Neural cell (in vitro differentiated cells): ENCODE data around the gene CCL27. TPM values are rescaled to one million over a fixed set of nuclear protein-coding genes. Genes with fewer than 3 reads are reported as not detected.

ENCODE experiments used
- H2AFZ ChIP-seq: fragments of 200-600, 300-800 bp; sonication (generic), shearing (Covaris generic); 2 replicates; pipeline ENCODE4 v1.6.0; 2014; ENCODE audit warnings: low read depth, mild to moderate bottlenecking, antibody characterized with exemption, low read length, moderate library complexity
- H3F3A ChIP-seq: fragments of 200-600 bp; shearing (Covaris generic); 2 replicates; pipeline ENCODE4 v1.6.1; 2016; ENCODE audit warnings: mild to moderate bottlenecking, moderate library complexity, mixed read lengths, antibody characterized with exemption, low read length; ENCODE audit not compliant: insufficient read depth, poor library complexity, severe bottlenecking
- H3K27ac ChIP-seq: fragments of 200-600, 300-800 bp; sonication (generic), shearing (Covaris generic); 2 replicates; pipeline ENCODE4 v1.5.1; 2014; ENCODE audit warnings: mild to moderate bottlenecking, low read length, moderate library complexity
- H3K27me3 ChIP-seq: fragments of 300-800, 200-600 bp; sonication (generic), shearing (Covaris generic); 2 replicates; pipeline ENCODE4 v1.6.0; 2014; ENCODE audit warnings: mild to moderate bottlenecking, low read depth, low read length, moderate library complexity; ENCODE audit not compliant: insufficient read depth
- H3K36me3 ChIP-seq: fragments of 300-800, 200-600 bp; sonication (generic), shearing (Covaris generic); 2 replicates; pipeline ENCODE4 v1.5.1; 2014; ENCODE audit warnings: mild to moderate bottlenecking, antibody characterized with exemption, low read length, moderate library complexity; ENCODE audit not compliant: insufficient read depth
- H3K4me2 ChIP-seq: fragments of 300-800, 200-600 bp; sonication (generic), shearing (Covaris generic); 2 replicates; pipeline ENCODE4 v1.6.0; 2014; ENCODE audit warnings: mild to moderate bottlenecking, low read length
- H3K4me3 ChIP-seq: fragments of 300-800, 200-600 bp; sonication (generic), shearing (Covaris generic); 2 replicates; pipeline ENCODE4 v1.5.1; 2014; ENCODE audit warnings: mild to moderate bottlenecking, low read length, moderate library complexity
- H3K79me2 ChIP-seq: fragments of 200-600 bp; shearing (Covaris generic); replicated peaks from 2 replicates; pipeline ENCODE4 v1.6.0; 2014; ENCODE audit warnings: mild to moderate bottlenecking, low read length, moderate library complexity; ENCODE audit not compliant: insufficient read depth
- H3K9ac ChIP-seq: fragments of 300-800, 200-600 bp; sonication (generic), shearing (Covaris generic); 2 replicates; pipeline ENCODE4 v1.6.1; 2016; ENCODE audit warnings: mild to moderate bottlenecking, low read length, mixed read lengths
- H3K9me2 ChIP-seq: fragments of 200-600 bp; shearing (Covaris generic); 2 replicates; pipeline ENCODE4 v1.6.1; 2016; ENCODE audit warnings: mild to moderate bottlenecking, low read length, mixed read lengths; ENCODE audit not compliant: insufficient read depth
- H3K9me3 ChIP-seq: fragments of 200-600, 300-800 bp; sonication (generic), shearing (Covaris generic); 2 replicates; pipeline ENCODE4 v1.6.1; 2016; ENCODE audit warnings: mild to moderate bottlenecking, mixed run types, low read length, moderate library complexity, mixed read lengths
- H4K20me1 ChIP-seq: fragments of 200-600 bp; shearing (Covaris generic); 2 replicates; pipeline ENCODE4 v1.6.1; 2016; ENCODE audit warnings: mild to moderate bottlenecking, mixed run types; ENCODE audit not compliant: insufficient read depth
- CTCF ChIP-seq: fragments of 450-650 bp; IDR thresholded peaks from 2 replicates; pipeline ENCODE4 v1.5.1; 2014; ENCODE audit warnings: antibody characterized with exemption, mild to moderate bottlenecking, moderate library complexity; ENCODE audit not compliant: poor library complexity, severe bottlenecking
- EP300 ChIP-seq: fragments of 450-650 bp; conservative IDR thresholded peaks from 2 replicates; pipeline ENCODE4 v1.6.1; 2014; ENCODE audit warnings: antibody characterized with exemption, mild to moderate bottlenecking, moderate library complexity; ENCODE audit not compliant: poor library complexity, severe bottlenecking
- EZH2 ChIP-seq: fragments of 200-600, 300-800 bp; shearing (Covaris generic), sonication (generic); IDR thresholded peaks from 2 replicates; pipeline ENCODE4 v1.6.1; 2014; ENCODE audit warnings: antibody characterized with exemption, low read length, borderline replicate concordance, mild to moderate bottlenecking; ENCODE audit not compliant: insufficient read depth, poor library complexity, severe bottlenecking
- MXI1 ChIP-seq: fragments of 450-650 bp; conservative IDR thresholded peaks from 2 replicates; pipeline ENCODE4 v1.6.1; 2014; ENCODE audit warnings: antibody characterized with exemption, mild to moderate bottlenecking; ENCODE audit not compliant: poor library complexity, severe bottlenecking
- POLR2AphosphoS5 ChIP-seq: IDR thresholded peaks from 2 replicates; pipeline ENCODE4 v1.6.1; 2012
- RAD21 ChIP-seq: fragments of 450-650 bp; conservative IDR thresholded peaks from 2 replicates; pipeline ENCODE4 v1.6.1; 2014; ENCODE audit warnings: antibody characterized with exemption, mild to moderate bottlenecking, moderate library complexity
- REST ChIP-seq: IDR thresholded peaks from 2 replicates; pipeline ENCODE4 v1.6.1; 2012; ENCODE audit warnings: borderline replicate concordance
- SMC3 ChIP-seq: fragments of 450-650 bp; conservative IDR thresholded peaks from 2 replicates; pipeline ENCODE4 v1.6.1; 2014; ENCODE audit warnings: antibody characterized with exemption, mild to moderate bottlenecking, moderate library complexity; ENCODE audit not compliant: poor library complexity
- TAF1 ChIP-seq: IDR thresholded peaks from 2 replicates; pipeline ENCODE4 v1.6.1; 2012; ENCODE audit warnings: low read depth
- polyA plus RNA-seq: library from polyadenylated mRNA; depleted of rRNA; stranded (reverse); fragments of >200 nt; gene quantifications from 2 replicates; pipeline ENCODE4 v1.2.3, GENCODE V29; 2014

CCL27 gene
- polyA plus RNA-seq, 1 donor from 2014 or later = 0.82 TPM

- no peaks in the 10 kb centered on the region for H3K36me3 ChIP-seq
- H3K27me3 ChIP-seq = no peaks in the 10 kb centered on the region
- no peak overlapping the region for H3K9ac ChIP-seq
These were observed 12.0 kb upstream of the CCL27 start for GRCh38 chr9:34674440-34674839.

GRCh38 chr9:34671307-34671706 lies 8.8 kb upstream of the CCL27 start:
- H3K36me3 ChIP-seq = no peaks in the 10 kb centered on the region
- no peak overlapping the region for H3K4me3 ChIP-seq
- H3K27ac ChIP-seq = no peak overlapping the region
- no peaks in the 10 kb centered on the region for H3K27me3 ChIP-seq
- no peak overlapping the region for H3K9ac ChIP-seq
- H3K79me2 ChIP-seq = no peaks in the 10 kb centered on the region
- H4K20me1 ChIP-seq = no peaks in the 10 kb centered on the region
- no peak overlapping the region for H3K4me2 ChIP-seq
- H2AFZ ChIP-seq = no peak overlapping the region
- H3F3A ChIP-seq = no peaks in the 10 kb centered on the region
- no peaks in the 10 kb centered on the region for H3K9me2 ChIP-seq
- H3K9me3 ChIP-seq = no peaks in the 10 kb centered on the region
- no peak for TF ChIP-seq POLR2AphosphoS5
- TF ChIP-seq MXI1 = no peak
- no peak for TF ChIP-seq SMC3
- no peak for TF ChIP-seq RAD21
- no peak for TF ChIP-seq CTCF
- TF ChIP-seq TAF1 = no peak
- TF ChIP-seq EP300 = no peak
- TF ChIP-seq REST = no peak

More at GRCh38 chr9:34674440-34674839, 12.0 kb upstream of the CCL27 start:
- Histone ChIP-seq H3K4me2 (no peak overlapping the region), H3K4me3 (no peak overlapping the region), H2AFZ (no peak overlapping the region), H3K9me2 (no peaks in the 10 kb centered on the region), H3K9me3 (no peaks in the 10 kb centered on the region), H3K27ac (no peak overlapping the region), H3F3A (no peaks in the 10 kb centered on the region), H4K20me1 (no peaks in the 10 kb centered on the region), H3K79me2 (no peaks in the 10 kb centered on the region)
- no peak for TF ChIP-seq EZH2
- TF ChIP-seq CTCF = no peak
- no peak for TF ChIP-seq REST
- TF ChIP-seq POLR2AphosphoS5 = no peak
- no peak for TF ChIP-seq EP300
- TF ChIP-seq SMC3 = no peak
- TF ChIP-seq RAD21 = no peak
- TF ChIP-seq TAF1 = no peak
